ENCODE results near the gene ANXA3.

ANXA3 gene

GRCh38 chr4:78640714-78641113 lies 89.1 kb downstream of the ANXA3 start:
- DNase-seq (ENCODE audit: extremely low read depth in 1 of 2, low read depth in 1 of 2): no peak

- no peak for DNase-seq (ENCODE audit: extremely low read depth in 1 of 2, low read depth in 1 of 2)
These were observed 91.4 kb downstream of the ANXA3 start for GRCh38 chr4:78642934-78643333.

GRCh38 chr4:78644063-78644691 lies 92.6 kb downstream of the ANXA3 start:
- no peak for DNase-seq (ENCODE audit: extremely low read depth in 1 of 2, low read depth in 1 of 2)

- no peak for DNase-seq (ENCODE audit: extremely low read depth in 1 of 2, low read depth in 1 of 2)
These were observed 93.3 kb downstream of the ANXA3 start for GRCh38 chr4:78644744-78645330.

- no peak for DNase-seq (ENCODE audit: extremely low read depth in 1 of 2, low read depth in 1 of 2)
These were observed 94.5 kb downstream of the ANXA3 start for GRCh38 chr4:78645853-78646757.

- no peak for DNase-seq (ENCODE audit: extremely low read depth in 1 of 2, low read depth in 1 of 2)
These were observed 95.7 kb downstream of the ANXA3 start for GRCh38 chr4:78647272-78647671.

GRCh38 chr4:78648640-78649363 lies 97.2 kb downstream of the ANXA3 start:
- no peak for DNase-seq (ENCODE audit: extremely low read depth in 1 of 2, low read depth in 1 of 2)

GRCh38 chr4:78650106-78651024 lies 98.8 kb downstream of the ANXA3 start:
- no peak for DNase-seq (ENCODE audit: extremely low read depth in 1 of 2, low read depth in 1 of 2)

GRCh38 chr4:78651250-78651860 lies 99.8 kb downstream of the ANXA3 start:
- DNase-seq (ENCODE audit: extremely low read depth in 1 of 2, low read depth in 1 of 2): no peak

- DNase-seq (ENCODE audit: extremely low read depth in 1 of 2, low read depth in 1 of 2): no peak
These were observed 100.8 kb downstream of the ANXA3 start for GRCh38 chr4:78652282-78652876.

- no peak for DNase-seq (ENCODE audit: extremely low read depth in 1 of 2, low read depth in 1 of 2)
These were observed 102.1 kb downstream of the ANXA3 start for GRCh38 chr4:78653655-78654054.

- no peak for DNase-seq (ENCODE audit: extremely low read depth in 1 of 2, low read depth in 1 of 2)
These were observed 103.2 kb downstream of the ANXA3 start for GRCh38 chr4:78654807-78655206.

- DNase-seq (ENCODE audit: extremely low read depth in 1 of 2, low read depth in 1 of 2): no peak
These were observed 105.4 kb downstream of the ANXA3 start for GRCh38 chr4:78656968-78657445.

- no peak for DNase-seq (ENCODE audit: extremely low read depth in 1 of 2, low read depth in 1 of 2)
These were observed 107.7 kb downstream of the ANXA3 start for GRCh38 chr4:78659264-78659663.

GRCh38 chr4:78659665-78660064 lies 108.1 kb downstream of the ANXA3 start:
- DNase-seq (ENCODE audit: extremely low read depth in 1 of 2, low read depth in 1 of 2): no peak
